Neuronal stem cell (in vitro differentiated cells): Measurements from ENCODE around the gene CXCR4.

Experiments used
- DNase-seq: peaks from one replicate; pipeline ENCODE4 v3.0.0-alpha.2; 2013; ENCODE audit warnings: low spot score
- H2AFZ ChIP-seq: one replicate; pipeline ENCODE4 v1.6.1; 2013; ENCODE audit warnings: mild to moderate bottlenecking, low read length, inconsistent platforms
- H2AK5ac ChIP-seq: 2 replicates; pipeline ENCODE4 v1.6.1; 2013; ENCODE audit warnings: low read depth, mild to moderate bottlenecking, inconsistent platforms, low read length, moderate library complexity, mixed read lengths
- H2BK120ac ChIP-seq: 2 replicates; pipeline ENCODE4 v1.6.1; 2013; ENCODE audit warnings: low read depth, mild to moderate bottlenecking, inconsistent platforms, low read length, moderate library complexity, mixed read lengths
- H2BK12ac ChIP-seq: one replicate; pipeline ENCODE4 v1.6.1; 2013; ENCODE audit warnings: low read length, inconsistent platforms
- H2BK15ac ChIP-seq: 2 replicates; pipeline ENCODE4 v1.6.1; 2013; ENCODE audit warnings: mild to moderate bottlenecking, low read length, inconsistent platforms, mixed read lengths
- H2BK5ac ChIP-seq: one replicate; pipeline ENCODE4 v1.6.1; 2013; ENCODE audit warnings: inconsistent platforms, mild to moderate bottlenecking, low read length, moderate library complexity
- H3K14ac ChIP-seq: one replicate; pipeline ENCODE4 v1.6.1; 2013; ENCODE audit warnings: low read length, inconsistent platforms
- H3K18ac ChIP-seq: 2 replicates; pipeline ENCODE4 v1.6.1; 2013; ENCODE audit warnings: low read length, inconsistent platforms
- H3K23ac ChIP-seq: 2 replicates; pipeline ENCODE4 v1.6.1; 2013; ENCODE audit warnings: low read depth, mild to moderate bottlenecking, mixed read lengths, low read length, inconsistent platforms; ENCODE audit not compliant: poor library complexity
- H3K27ac ChIP-seq: replicated peaks from 3 replicates; pipeline ENCODE4 v1.5.1; 2013; ENCODE audit warnings: low read length, inconsistent platforms
- H3K27me3 ChIP-seq, 3 experiments: 2 replicates each; pipeline ENCODE4 v1.6.1; 2013; ENCODE audit warnings: low read length in 3 of 3, mild to moderate bottlenecking in 2 of 3, inconsistent platforms in 1 of 3, low read depth in 1 of 3, mixed read lengths in 1 of 3, moderate library complexity in 1 of 3; ENCODE audit not compliant: control insufficient read depth in 3 of 3, insufficient read depth in 3 of 3
- H3K36me3 ChIP-seq, 2 donors: replicated peaks in 1 of 2; 2 replicates each; pipeline ENCODE4 v1.6.1; 2013; ENCODE audit warnings: low read length in 2 of 2; ENCODE audit not compliant: control insufficient read depth in 2 of 2, insufficient read depth in 2 of 2
- H3K4ac ChIP-seq: 2 replicates; pipeline ENCODE4 v1.6.1; 2013; ENCODE audit warnings: inconsistent platforms, mild to moderate bottlenecking, low read length, moderate library complexity
- H3K4me1 ChIP-seq, 2 donors: 1 replicate in 1 of 2; 2 replicates in 1 of 2; pipeline ENCODE4 v1.6.1; 2013; ENCODE audit warnings: low read length in 2 of 2, low read depth in 1 of 2; ENCODE audit not compliant: control insufficient read depth in 2 of 2, insufficient read depth in 1 of 2
- H3K4me2 ChIP-seq: one replicate; pipeline ENCODE4 v1.6.1; 2013; ENCODE audit warnings: mild to moderate bottlenecking, low read length, inconsistent platforms; ENCODE audit not compliant: insufficient read depth, poor library complexity, severe bottlenecking
- H3K4me3 ChIP-seq, 2 donors: 2 replicates each; pipeline ENCODE4 v1.5.1; 2013; ENCODE audit warnings: low read length in 2 of 2, mild to moderate bottlenecking in 2 of 2, inconsistent platforms in 1 of 2, moderate library complexity in 1 of 2
- H3K79me1 ChIP-seq: one replicate; pipeline ENCODE4 v1.6.1; 2013; ENCODE audit warnings: low read depth, mild to moderate bottlenecking, inconsistent platforms, low read length, moderate library complexity
- H3K9ac ChIP-seq: one replicate; pipeline ENCODE4 v1.6.1; 2013; ENCODE audit warnings: mild to moderate bottlenecking, low read depth, low read length, inconsistent platforms; ENCODE audit not compliant: poor library complexity
- H3K9me3 ChIP-seq, 2 donors: replicated peaks in 1 of 2; 2 replicates each; pipeline versions ENCODE3 to v1.6.1; 2013; ENCODE audit warnings: low read length in 2 of 2, mild to moderate bottlenecking in 2 of 2, inconsistent platforms in 1 of 2, low read depth in 1 of 2, mixed read lengths in 1 of 2, moderate library complexity in 1 of 2; ENCODE audit not compliant: control insufficient read depth in 2 of 2, insufficient read depth in 1 of 2
- H4K8ac ChIP-seq: one replicate; pipeline ENCODE4 v1.6.1; 2013; ENCODE audit warnings: low read depth, mild to moderate bottlenecking, inconsistent platforms, low read length, moderate library complexity
- H4K91ac ChIP-seq: one replicate; pipeline ENCODE4 v1.6.1; 2013; ENCODE audit warnings: low read length, low read depth, mild to moderate bottlenecking, inconsistent platforms; ENCODE audit not compliant: poor library complexity
- WGBS, 2 donors: extraction: QIAGEN DNeasy Blood & Tissue Kit; methylation state at CpG; one replicate each; pipeline ENCODE4 v1.1.7; 2013; ENCODE audit warnings: missing lambda C conversion rate in 2 of 2, mixed read lengths in 1 of 2; ENCODE audit not compliant: insufficient read length in 2 of 2, insufficient replicate concordance in 1 of 2; ENCODE audit errors: extremely low coverage in 2 of 2; 5-methylcytosine and 5-hydroxymethylcytosine counted together

Gene CXCR4

GRCh38 chr2:136154384-136154783 is 36.4 kb upstream of the CXCR4 start:
- H3K4me1 ChIP-seq = peaks cover 0 to 7% of the 10 kb centered on the region in 2 donors
- no peaks in the 10 kb centered on the region for H3K79me1 ChIP-seq
- H2BK15ac ChIP-seq = no peak overlapping the region
- no peak overlapping the region for H3K9ac ChIP-seq
- H3K4me2 ChIP-seq = no peak overlapping the region
- H3K23ac ChIP-seq = no peak overlapping the region
- H4K91ac ChIP-seq = no peak overlapping the region
- no peak overlapping the region for H2BK5ac ChIP-seq
- H3K9me3 ChIP-seq = peaks cover 0 to 3% of the 10 kb centered on the region in 2 donors
- H3K18ac ChIP-seq = peak overlapping the region; percentile 33
- DNase-seq = no peak
- no peak overlapping the region for H3K4me3 ChIP-seq
- no peak overlapping the region for H3K14ac ChIP-seq
- WGBS, 2 donors = no CpG with 5 or more reads among the region's 4 CpGs
- H3K27ac ChIP-seq = no peak overlapping the region
- H3K4ac ChIP-seq = no peak overlapping the region
- no peak overlapping the region for H2BK120ac ChIP-seq
- H2AFZ ChIP-seq = no peak overlapping the region
- H3K36me3 ChIP-seq = no peaks in the 10 kb centered on the region
- H2BK12ac ChIP-seq = no peak overlapping the region
- H4K8ac ChIP-seq = no peak overlapping the region
- no peak overlapping the region for H2AK5ac ChIP-seq
- H3K27me3 ChIP-seq = peaks cover 0 to 9% (median 0%) of the 10 kb centered on the region in 3 experiments

GRCh38 chr2:136151021-136151971 is 33.3 kb upstream of the CXCR4 start:
- H3K27ac ChIP-seq = no peak overlapping the region
- H2BK15ac ChIP-seq = no peak overlapping the region
- no peak overlapping the region for H2BK12ac ChIP-seq
- H3K4me1 ChIP-seq = peaks cover 0 to 5% of the 10 kb centered on the region in 2 donors
- H3K4me2 ChIP-seq = no peak overlapping the region
- no peak for DNase-seq
- no peak overlapping the region for H4K91ac ChIP-seq
- H3K9me3 ChIP-seq = peaks cover 0 to 3% of the 10 kb centered on the region in 2 donors
- no peak overlapping the region for H2AFZ ChIP-seq
- H3K4me3 ChIP-seq = no peak overlapping the region
- no peak overlapping the region for H3K18ac ChIP-seq
- peaks cover 0 to 11% (median 0%) of the 10 kb centered on the region in 3 experiments for H3K27me3 ChIP-seq
- H3K4ac ChIP-seq = no peak overlapping the region
- no peak overlapping the region for H3K9ac ChIP-seq
- no peak overlapping the region for H3K23ac ChIP-seq
- no peak overlapping the region for H2BK120ac ChIP-seq
- WGBS, 2 donors = no CpG with 5 or more reads among the region's 7 CpGs
- no peaks in the 10 kb centered on the region for H3K36me3 ChIP-seq
- no peaks in the 10 kb centered on the region for H3K79me1 ChIP-seq
- H2BK5ac ChIP-seq = no peak overlapping the region
- H2AK5ac ChIP-seq = no peak overlapping the region
- H3K14ac ChIP-seq = no peak overlapping the region
- H4K8ac ChIP-seq = no peak overlapping the region

GRCh38 chr2:136149011-136149410 is 31.1 kb upstream of the CXCR4 start:
- DNase-seq = no peak
- Histone ChIP-seq H3K23ac (no peak overlapping the region), H3K79me1 (no peaks in the 10 kb centered on the region), H2BK15ac (no peak overlapping the region), H3K4ac (no peak overlapping the region), H3K9me3 (peaks cover 0 to 1% of the 10 kb centered on the region in 2 donors), H3K9ac (no peak overlapping the region), H3K27me3 (peaks cover 0 to 14% (median 0%) of the 10 kb centered on the region in 3 experiments), H3K4me1 (no peaks in the 10 kb centered on the region), H3K4me2 (no peak overlapping the region), H2BK120ac (no peak overlapping the region), H3K14ac (no peak overlapping the region), H3K36me3 (no peaks in the 10 kb centered on the region), H3K27ac (no peak overlapping the region), H2AK5ac (no peak overlapping the region), H2BK12ac (no peak overlapping the region), H2BK5ac (no peak overlapping the region), H3K4me3 (no peak overlapping the region), H4K91ac (no peak overlapping the region), H3K18ac (no peak overlapping the region), H4K8ac (no peak overlapping the region), H2AFZ (no peak overlapping the region)
- no CpG with 5 or more reads among the region's 1 CpG for WGBS, 2 donors

- no peak overlapping the region for H2BK5ac ChIP-seq
- H3K14ac ChIP-seq = no peak overlapping the region
- no peak overlapping the region for H2BK120ac ChIP-seq
- H3K18ac ChIP-seq = no peak overlapping the region
- H3K36me3 ChIP-seq = no peaks in the 10 kb centered on the region
- no peak overlapping the region for H2BK15ac ChIP-seq
- no peak overlapping the region for H4K91ac ChIP-seq
- no peak overlapping the region for H3K4me3 ChIP-seq
- H3K4me2 ChIP-seq = no peak overlapping the region
- H3K9ac ChIP-seq = no peak overlapping the region
- no peaks in the 10 kb centered on the region for H3K79me1 ChIP-seq
- no peaks in the 10 kb centered on the region for H3K4me1 ChIP-seq
- no peak overlapping the region for H2AK5ac ChIP-seq
- no peak overlapping the region for H3K27ac ChIP-seq
- no peak overlapping the region for H3K4ac ChIP-seq
- no peak overlapping the region for H3K23ac ChIP-seq
- peaks cover 0 to 14% (median 0%) of the 10 kb centered on the region in 3 experiments for H3K27me3 ChIP-seq
- DNase-seq = no peak
- H3K9me3 ChIP-seq = no peaks in the 10 kb centered on the region
- no peak overlapping the region for H4K8ac ChIP-seq
- H2AFZ ChIP-seq = no peak overlapping the region
- H2BK12ac ChIP-seq = no peak overlapping the region
Measured at GRCh38 chr2:136146564-136146963, 28.6 kb upstream of the CXCR4 start.
